ENCODE measurements around the gene MYO16. TPM values are rescaled to one million over a fixed set of nuclear protein-coding genes. Genes with fewer than 3 reads are reported as not detected.

The MYO16 gene
- total RNA-seq, 1 donor from 2014 or later = 0.49 TPM

DNA sequence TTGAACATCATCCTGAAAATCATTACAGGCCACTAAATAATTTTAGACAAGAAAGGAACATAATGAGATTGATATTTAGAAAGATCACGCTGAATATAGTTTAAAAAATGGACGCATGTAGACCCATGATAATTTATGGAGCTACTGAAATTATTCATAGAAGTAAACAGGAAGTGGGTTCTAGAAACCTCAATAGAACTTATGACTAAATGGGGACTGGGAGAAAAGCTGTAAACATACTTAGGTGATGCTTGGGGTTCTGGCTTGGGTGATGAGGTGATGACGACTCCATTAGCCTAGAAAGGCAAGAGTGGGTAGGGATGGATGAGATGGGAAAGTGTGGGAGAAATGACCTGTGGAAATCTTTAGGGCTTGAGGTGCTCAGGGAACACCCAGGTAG is 484.0 kb downstream of the MYO16 start:
- no peaks in the 10 kb centered on the region for H3K4me1 ChIP-seq

DNA sequence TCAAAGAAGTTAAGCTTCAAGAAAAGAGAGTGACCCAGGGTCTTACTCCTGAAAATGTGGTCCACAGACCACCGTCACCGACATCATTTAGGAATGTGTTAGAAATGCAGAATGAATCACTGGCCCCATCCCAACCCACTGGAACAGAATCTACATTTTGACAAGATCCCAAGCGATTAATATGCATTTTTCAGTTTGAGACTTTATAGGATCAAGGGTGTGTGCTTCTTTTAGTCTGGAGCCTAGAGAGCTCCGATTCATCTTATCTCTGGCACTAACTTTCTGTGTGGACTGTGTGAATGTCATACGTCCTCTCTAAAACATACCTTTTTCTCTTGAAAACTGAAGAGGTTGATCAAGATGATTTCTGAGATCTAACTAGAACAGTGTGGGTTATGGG is 484.8 kb downstream of the MYO16 start:
- H3K4me3 ChIP-seq = no peak overlapping the region
- DNase-seq (ENCODE audit: extremely low spot score in 2 of 2) = no peak
- H3K36me3 ChIP-seq = no peaks in the 10 kb centered on the region
- TF ChIP-seq POLR2AphosphoS5 (IDR thresholded peaks at IDR 0.05; ENCODE audit: insufficient read depth in 1 of 2, low read depth in 1 of 2) (no peak), POLR2A (IDR thresholded peaks at IDR 0.05) (no peak)
- TF ChIP-seq, protein P1, sequence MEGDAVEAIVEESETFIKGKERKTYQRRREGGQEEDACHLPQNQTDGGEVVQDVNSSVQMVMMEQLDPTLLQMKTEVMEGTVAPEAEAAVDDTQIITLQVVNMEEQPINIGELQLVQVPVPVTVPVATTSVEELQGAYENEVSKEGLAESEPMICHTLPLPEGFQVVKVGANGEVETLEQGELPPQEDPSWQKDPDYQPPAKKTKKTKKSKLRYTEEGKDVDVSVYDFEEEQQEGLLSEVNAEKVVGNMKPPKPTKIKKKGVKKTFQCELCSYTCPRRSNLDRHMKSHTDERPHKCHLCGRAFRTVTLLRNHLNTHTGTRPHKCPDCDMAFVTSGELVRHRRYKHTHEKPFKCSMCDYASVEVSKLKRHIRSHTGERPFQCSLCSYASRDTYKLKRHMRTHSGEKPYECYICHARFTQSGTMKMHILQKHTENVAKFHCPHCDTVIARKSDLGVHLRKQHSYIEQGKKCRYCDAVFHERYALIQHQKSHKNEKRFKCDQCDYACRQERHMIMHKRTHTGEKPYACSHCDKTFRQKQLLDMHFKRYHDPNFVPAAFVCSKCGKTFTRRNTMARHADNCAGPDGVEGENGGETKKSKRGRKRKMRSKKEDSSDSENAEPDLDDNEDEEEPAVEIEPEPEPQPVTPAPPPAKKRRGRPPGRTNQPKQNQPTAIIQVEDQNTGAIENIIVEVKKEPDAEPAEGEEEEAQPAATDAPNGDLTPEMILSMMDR (IDR thresholded peaks at IDR 0.05) = no peak
- H3K27ac ChIP-seq = no peak overlapping the region
- H3K9me3 ChIP-seq = no peaks in the 10 kb centered on the region
- intact Hi-C loops (cut with DNase I) = no loop called here
- H3K4me1 ChIP-seq = no peaks in the 10 kb centered on the region
- no peaks in the 10 kb centered on the region for H3K27me3 ChIP-seq

More for the DNA sequence above, 484.0 kb downstream of the MYO16 start:
- no peak for DNase-seq (ENCODE audit: extremely low spot score in 2 of 2)
- H3K9me3 ChIP-seq = no peaks in the 10 kb centered on the region
- H3K27me3 ChIP-seq = no peaks in the 10 kb centered on the region
- no peaks in the 10 kb centered on the region for H3K36me3 ChIP-seq
- no peak for TF ChIP-seq POLR2AphosphoS5 (IDR thresholded peaks at IDR 0.05; ENCODE audit: insufficient read depth in 1 of 2, low read depth in 1 of 2)
- TF ChIP-seq, protein P1 (IDR thresholded peaks at IDR 0.05) = no peak
- no peak overlapping the region for H3K27ac ChIP-seq
- intact Hi-C loops (cut with DNase I) = no loop called here
- H3K4me3 ChIP-seq = no peak overlapping the region

DNA sequence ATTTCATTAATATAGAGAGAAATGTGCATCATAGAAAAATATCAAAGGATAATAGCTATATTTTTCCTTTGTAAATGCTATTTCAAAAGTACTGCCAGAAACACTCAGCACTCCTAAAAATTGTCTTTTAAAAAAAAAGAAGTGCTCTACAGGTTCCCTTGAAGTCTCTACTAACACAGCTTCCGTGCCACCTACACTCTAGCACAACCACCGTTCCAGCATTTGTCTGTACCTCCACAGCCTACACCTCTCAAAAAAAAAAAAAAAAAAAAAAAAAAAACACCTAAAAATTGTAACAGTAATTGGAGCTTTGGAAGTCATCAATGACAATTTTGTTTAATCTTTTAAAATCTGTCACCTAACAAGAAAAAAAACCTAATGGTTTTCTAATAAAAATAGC is 485.6 kb downstream of the MYO16 start:
- DNase-seq (ENCODE audit: extremely low spot score in 2 of 2) = no peak
- H3K4me3 ChIP-seq = no peak overlapping the region
- no peaks in the 10 kb centered on the region for H3K4me1 ChIP-seq
- H3K9me3 ChIP-seq = no peaks in the 10 kb centered on the region
- TF ChIP-seq, protein P1 (IDR thresholded peaks at IDR 0.05) = no peak
- TF ChIP-seq POLR2A (IDR thresholded peaks at IDR 0.05) = no peak
- TF ChIP-seq POLR2AphosphoS5 (IDR thresholded peaks at IDR 0.05; ENCODE audit: insufficient read depth in 1 of 2, low read depth in 1 of 2) = no peak
- H3K27ac ChIP-seq = no peak overlapping the region
- intact Hi-C loops (cut with DNase I) = no loop called here
- no peaks in the 10 kb centered on the region for H3K27me3 ChIP-seq
- no peaks in the 10 kb centered on the region for H3K36me3 ChIP-seq

DNA sequence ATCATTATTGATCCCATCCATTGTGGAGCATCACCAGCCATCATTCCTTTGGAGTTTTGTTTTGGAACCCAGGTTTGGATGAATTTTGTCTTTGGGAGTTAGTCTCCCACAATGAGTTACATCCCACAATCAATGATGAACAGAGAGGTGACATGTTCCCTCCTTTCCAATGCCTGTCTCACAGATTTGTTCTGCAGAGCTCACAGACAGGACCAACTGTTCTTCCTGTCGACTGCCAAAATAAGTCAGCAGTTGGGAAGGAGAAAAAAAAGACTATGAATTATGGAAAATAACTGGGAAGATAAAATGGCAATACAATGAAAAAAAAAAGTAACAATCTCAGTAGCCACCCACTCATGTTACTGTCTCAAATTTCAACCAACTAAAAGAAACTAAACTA is 489.1 kb downstream of the MYO16 start:
- no peak overlapping the region for H3K27ac ChIP-seq
- H3K9me3 ChIP-seq = no peaks in the 10 kb centered on the region
- intact Hi-C loops (cut with DNase I) = no loop called here
- H3K27me3 ChIP-seq = no peaks in the 10 kb centered on the region
- DNase-seq (ENCODE audit: extremely low spot score in 2 of 2) = no peak
- H3K4me3 ChIP-seq = no peak overlapping the region
- H3K4me1 ChIP-seq = no peaks in the 10 kb centered on the region
- H3K36me3 ChIP-seq = no peaks in the 10 kb centered on the region
- TF ChIP-seq, protein P1 (IDR thresholded peaks at IDR 0.05) = no peak
- TF ChIP-seq POLR2A (IDR thresholded peaks at IDR 0.05) = no peak
- no peak for TF ChIP-seq POLR2AphosphoS5 (IDR thresholded peaks at IDR 0.05; ENCODE audit: insufficient read depth in 1 of 2, low read depth in 1 of 2)

DNA sequence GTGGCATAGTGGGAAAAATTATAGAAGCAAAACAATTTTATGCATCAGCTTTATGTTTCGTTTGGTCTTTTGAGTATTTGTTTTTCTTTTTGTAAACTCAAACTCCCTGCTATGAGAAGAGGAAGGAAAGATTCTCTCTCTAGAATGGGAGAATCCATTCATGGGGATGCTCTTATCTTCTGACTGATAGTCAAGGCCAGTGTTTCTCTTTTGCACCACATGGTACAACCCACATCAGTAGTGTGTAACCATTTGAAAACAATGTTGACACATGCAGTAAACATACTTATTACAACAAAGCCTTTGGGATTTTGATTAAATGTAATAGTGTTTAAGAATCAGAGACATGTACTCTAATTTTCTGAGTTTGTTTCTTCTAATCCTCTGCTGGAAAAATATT is 490.5 kb downstream of the MYO16 start:
- TF ChIP-seq POLR2A (IDR thresholded peaks at IDR 0.05) (no peak), POLR2AphosphoS5 (IDR thresholded peaks at IDR 0.05; ENCODE audit: insufficient read depth in 1 of 2, low read depth in 1 of 2) (no peak)
- TF ChIP-seq, protein P1 (IDR thresholded peaks at IDR 0.05) = no peak
- Histone ChIP-seq H3K27ac (no peak overlapping the region), H3K36me3 (no peaks in the 10 kb centered on the region), H3K4me1 (no peaks in the 10 kb centered on the region), H3K4me3 (no peak overlapping the region), H3K27me3 (no peaks in the 10 kb centered on the region), H3K9me3 (no peaks in the 10 kb centered on the region)
- intact Hi-C loops (cut with DNase I) = no loop called here
- no peak for DNase-seq (ENCODE audit: extremely low spot score in 2 of 2)
